CD14-positive monocyte (primary cell): ENCODE data around the gene HOXD12. TPM values are rescaled to one million over a fixed set of nuclear protein-coding genes. Genes with fewer than 3 reads are reported as not detected.

ENCODE experiments used
- DNase-seq, 3 donors: peaks; one replicate each; pipeline ENCODE4 v3.0.0-alpha.2; 2011 to 2022
- H2AFZ ChIP-seq: 2 replicates; pipeline ENCODE4 v1.6.0; 2012; ENCODE audit warnings: mild to moderate bottlenecking, low read depth, low read length, inconsistent platforms; ENCODE audit not compliant: insufficient read depth, poor library complexity, severe bottlenecking
- H3K27ac ChIP-seq, 2 donors: 1 replicate in 1 of 2; 2 replicates in 1 of 2; pipeline ENCODE4 v1.5.1; 2012 to 2013; ENCODE audit warnings: low read length in 2 of 2, control low read depth in 1 of 2, inconsistent platforms in 1 of 2, low read depth in 1 of 2, mild to moderate bottlenecking in 1 of 2
- H3K27me3 ChIP-seq, 2 donors: one replicate each; pipeline versions ENCODE4 v1.6.0 to v1.6.1; 2011 to 2013; ENCODE audit warnings: low read length in 2 of 2; ENCODE audit not compliant: control insufficient read depth in 2 of 2, insufficient read depth in 2 of 2
- H3K36me3 ChIP-seq, 2 donors: replicated peaks in 1 of 2; 1 replicate in 1 of 2; 2 replicates in 1 of 2; pipeline versions ENCODE4 v1.5.1 to v1.6.1; 2012 to 2013; ENCODE audit warnings: low read length in 2 of 2, control low read depth in 1 of 2, inconsistent platforms in 1 of 2, mild to moderate bottlenecking in 1 of 2; ENCODE audit not compliant: insufficient read depth in 2 of 2, control insufficient read depth in 1 of 2
- H3K4me1 ChIP-seq, 2 donors: 1 replicate in 1 of 2; 2 replicates in 1 of 2; pipeline versions ENCODE4 v1.5.1 to v1.6.1; 2012 to 2013; ENCODE audit warnings: low read length in 2 of 2, control low read depth in 1 of 2, inconsistent platforms in 1 of 2, mild to moderate bottlenecking in 1 of 2, moderate library complexity in 1 of 2; ENCODE audit not compliant: insufficient read depth in 2 of 2, control insufficient read depth in 1 of 2
- H3K4me2 ChIP-seq: replicated peaks from 2 replicates; pipeline ENCODE3; 2012; ENCODE audit warnings: low read length, moderate library complexity, mild to moderate bottlenecking; ENCODE audit not compliant: poor library complexity, severe bottlenecking; ENCODE audit errors: extremely low read depth
- H3K4me3 ChIP-seq, 3 experiments: fragments of 200-600 bp in 1 of 3; sonication (generic) in 1 of 3; replicated peaks in 1 of 3; 1 replicate in 2 of 3; 2 replicates in 1 of 3; pipeline ENCODE4 v1.5.1; 2011 to 2013; ENCODE audit warnings: low read length in 3 of 3, mild to moderate bottlenecking in 3 of 3, control low read depth in 2 of 3, low read depth in 2 of 3, inconsistent platforms in 1 of 3, moderate library complexity in 1 of 3
- H3K79me2 ChIP-seq: 2 replicates; pipeline ENCODE4 v1.6.0; 2012; ENCODE audit warnings: mild to moderate bottlenecking, control low read depth, inconsistent platforms, low read length, moderate library complexity; ENCODE audit not compliant: insufficient read depth
- H3K9ac ChIP-seq: 2 replicates; pipeline ENCODE4 v1.6.0; 2017; ENCODE audit warnings: low read length, mild to moderate bottlenecking; ENCODE audit not compliant: insufficient read depth, poor library complexity, severe bottlenecking
- H3K9me3 ChIP-seq, 2 donors: replicated peaks in 1 of 2; 1 replicate in 1 of 2; 2 replicates in 1 of 2; pipeline versions ENCODE4 v1.5.1 to v1.6.1; 2012 to 2013; ENCODE audit warnings: low read length in 2 of 2, control low read depth in 1 of 2; ENCODE audit not compliant: control insufficient read depth in 1 of 2, insufficient read depth in 1 of 2
- H4K20me1 ChIP-seq: 2 replicates; pipeline ENCODE4 v1.6.0; 2012; ENCODE audit warnings: mild to moderate bottlenecking, low read length, control low read depth, moderate library complexity; ENCODE audit not compliant: insufficient read depth
- H3K27ac Mint-ChIP-seq, 7 donors: one replicate each; pipeline ENCODE4 v1.8.0; 2020; ENCODE audit warnings: mild to moderate bottlenecking in 7 of 7, mixed read lengths in 7 of 7, moderate library complexity in 6 of 7, inconsistent platforms in 2 of 7
- H3K27me3 Mint-ChIP-seq, 3 donors: one replicate each; pipeline ENCODE4 v1.8.0; 2021 to 2022; ENCODE audit warnings: low read depth in 3 of 3, mild to moderate bottlenecking in 3 of 3, mixed read lengths in 3 of 3, moderate library complexity in 3 of 3, inconsistent platforms in 1 of 3
- H3K36me3 Mint-ChIP-seq, 2 donors: one replicate each; pipeline ENCODE4 v1.8.0; 2020; ENCODE audit warnings: mixed read lengths in 2 of 2, inconsistent platforms in 1 of 2, mild to moderate bottlenecking in 1 of 2
- H3K4me1 Mint-ChIP-seq: one replicate; pipeline ENCODE4 v1.8.0; 2020; ENCODE audit warnings: mild to moderate bottlenecking, mixed read lengths
- H3K4me3 Mint-ChIP-seq, 2 donors: one replicate each; pipeline ENCODE4 v1.8.0; 2020; ENCODE audit warnings: mild to moderate bottlenecking in 2 of 2, mixed read lengths in 2 of 2, moderate library complexity in 1 of 2
- H3K9me3 Mint-ChIP-seq, 7 donors: one replicate each; pipeline ENCODE4 v1.8.0; 2020 to 2022; ENCODE audit warnings: mixed read lengths in 7 of 7, mild to moderate bottlenecking in 6 of 7, moderate library complexity in 6 of 7, inconsistent platforms in 2 of 7
- CTCF ChIP-seq: fragments of 200-600 bp; IDR thresholded peaks from one replicate; pipeline ENCODE4 v1.8.0; 2022; ENCODE audit warnings: antibody characterized with exemption, mild to moderate bottlenecking
- WGBS: methylation state at CpG from one replicate; pipeline ENCODE4 v1.1.5; 2013; ENCODE audit warnings: missing lambda C conversion rate; ENCODE audit not compliant: insufficient coverage; 5-methylcytosine and 5-hydroxymethylcytosine counted together
- intact Hi-C, 2 donors: fragments of 100-400 bp; cut with micrococcal nuclease; formaldehyde crosslinking; loops; one replicate each; pipeline versions ENCODE4 v1.15.0 to v1.15.1; 2023
- polyA plus RNA-seq, 3 donors: library from polyadenylated mRNA; depleted of rRNA in 1 of 3; unstranded in 2 of 3; stranded (reverse) in 1 of 3; fragments of 300-500 nt in 2 of 3; fragments of >200 nt in 1 of 3; fragmentation: Illumina TruSeq in 2 of 3; gene quantifications; 1 replicate in 2 of 3; 2 replicates in 1 of 3; pipeline ENCODE4 v1.2.3, GENCODE V29; 2012 to 2021

HOXD12 gene
- polyA plus RNA-seq, 3 donors = not detected

GRCh38 chr2:176071330-176072291 is 28.0 kb upstream of the HOXD12 start:
- peak overlapping the region in 1 of 2 donors; percentile 63 for H3K4me3 Mint-ChIP-seq
- WGBS = 7% methylated on average over 52 of the region's 58 CpGs

More at GRCh38 chr2:176071330-176072291, 28.0 kb upstream of the HOXD12 start:
- Histone ChIP-seq H3K4me1 (peaks cover 4 to 10% of the 10 kb centered on the region in 2 donors), H3K9ac (no peak overlapping the region), H3K27ac (no peak overlapping the region), H4K20me1 (no peaks in the 10 kb centered on the region), H3K27me3 (peaks cover 92 to 100% of the 10 kb centered on the region in 2 donors), H3K79me2 (no peaks in the 10 kb centered on the region), H2AFZ (no peak overlapping the region), H3K36me3 (no peaks in the 10 kb centered on the region), H3K4me2 (no peak overlapping the region), H3K4me3 (no peak overlapping the region), H3K9me3 (peaks cover 10 to 56% of the 10 kb centered on the region in 2 donors)
- DNase-seq = no peak
- Mint-ChIP-seq H3K36me3 (peaks cover 4 to 6% of the 10 kb centered on the region in 2 donors), H3K4me1 (peaks cover 25% of the 10 kb centered on the region), H3K9me3 (peaks cover 0 to 46% (median 21%) of the 10 kb centered on the region in 7 donors), H3K27ac (no peak overlapping the region), H3K27me3 (peaks cover 99 to 100% (median 99%) of the 10 kb centered on the region in 3 donors)
- no peak for TF ChIP-seq CTCF
- intact Hi-C loops = no loop called here
